Endometrial microvascular endothelial cells (primary cell): ENCODE measurements around the gene MAG. TPM values are rescaled to one million over a fixed set of nuclear protein-coding genes. Genes with fewer than 3 reads are reported as not detected.

ENCODE experiments used
- total RNA-seq: library from RNA; depleted of rRNA; stranded (reverse); fragments of >200 nt; gene quantifications from one replicate; pipeline ENCODE4 v1.2.3, GENCODE V29; 2015; ENCODE audit errors: inconsistent ontology term

The MAG gene
- total RNA-seq, 1 donor from 2014 or later = 16.0 TPM

Other genes with a start within 250 kb of the MAG start
- gene FXYD3, start 176.3 kb upstream of the MAG start, total RNA-seq = not detected
- not detected for gene LGI4, start 157.1 kb upstream of the MAG start, total RNA-seq
- not detected for gene FXYD1, start 153.3 kb upstream of the MAG start, total RNA-seq
- gene FXYD7, start 148.9 kb upstream of the MAG start, total RNA-seq = not detected
- 194 TPM for gene FXYD5, start 137.4 kb upstream of the MAG start, total RNA-seq
- not detected for gene FAM187B, start 63.4 kb upstream of the MAG start, total RNA-seq
- gene LSR, start 43.2 kb upstream of the MAG start, total RNA-seq = 0.09 TPM
- gene USF2, start 23.2 kb upstream of the MAG start, total RNA-seq = 61.4 TPM
- not detected for gene HAMP, start 9.6 kb upstream of the MAG start, total RNA-seq
- gene CD22, start 37.0 kb downstream of the MAG start, total RNA-seq = 5.8 TPM
- gene FFAR1, start 55.7 kb downstream of the MAG start, total RNA-seq = not detected
- not detected for gene FFAR3, start 66.3 kb downstream of the MAG start, total RNA-seq
- gene GPR42, start 78.9 kb downstream of the MAG start, total RNA-seq = not detected
- gene FFAR2, start 156.1 kb downstream of the MAG start, total RNA-seq = not detected
- not detected for gene KRTDAP, start 198.3 kb downstream of the MAG start, total RNA-seq
- not detected for gene DMKN, start 221.5 kb downstream of the MAG start, total RNA-seq
- not detected for gene SBSN, start 236.2 kb downstream of the MAG start, total RNA-seq
- gene GAPDHS, start 241.3 kb downstream of the MAG start, total RNA-seq = not detected